Liver (tissue), 3 donors: ENCODE measurements around the gene SPATA2L.

ENCODE experiments used
- CTCF ChIP-seq: fragments of 150-350 bp; IDR thresholded peaks from 2 replicates; pipeline ENCODE4 v1.5.1; 2017; ENCODE audit warnings: improper control_type of control experiment, low read depth, low read length; ENCODE audit not compliant: missing input control
- SP1 ChIP-seq: IDR thresholded peaks from 2 replicates; pipeline ENCODE4 v1.6.1; 2018; ENCODE audit warnings: antibody characterized with exemption, mild to moderate bottlenecking
- donor health status: healthy.
- donor health status: healthy.

- TF ChIP-seq SP1 = no peak
- no peak for TF ChIP-seq CTCF
Measured at GRCh38 chr16:89720813-89721545, 19.5 kb upstream of the SPATA2L start, which contains the start of the genes VPS9D1 and ZNF276.
